GM12892 (cell line): ENCODE results near the gene ADAMTSL4.

Source experiments
- POLR2A ChIP-seq: IDR thresholded peaks from 2 replicates; pipeline ENCODE4 v1.6.1; 2011; ENCODE audit warnings: low read depth, low read length, control low read depth
- POLR2AphosphoS5 ChIP-seq: IDR thresholded peaks from 2 replicates; pipeline ENCODE4 v1.6.1; 2011; ENCODE audit warnings: low read depth, low read length, control low read depth
- TAF1 ChIP-seq: IDR thresholded peaks from 2 replicates; pipeline ENCODE4 v1.6.1; 2011; ENCODE audit warnings: low read depth, mild to moderate bottlenecking, control low read depth, low read length, borderline replicate concordance

DNA sequence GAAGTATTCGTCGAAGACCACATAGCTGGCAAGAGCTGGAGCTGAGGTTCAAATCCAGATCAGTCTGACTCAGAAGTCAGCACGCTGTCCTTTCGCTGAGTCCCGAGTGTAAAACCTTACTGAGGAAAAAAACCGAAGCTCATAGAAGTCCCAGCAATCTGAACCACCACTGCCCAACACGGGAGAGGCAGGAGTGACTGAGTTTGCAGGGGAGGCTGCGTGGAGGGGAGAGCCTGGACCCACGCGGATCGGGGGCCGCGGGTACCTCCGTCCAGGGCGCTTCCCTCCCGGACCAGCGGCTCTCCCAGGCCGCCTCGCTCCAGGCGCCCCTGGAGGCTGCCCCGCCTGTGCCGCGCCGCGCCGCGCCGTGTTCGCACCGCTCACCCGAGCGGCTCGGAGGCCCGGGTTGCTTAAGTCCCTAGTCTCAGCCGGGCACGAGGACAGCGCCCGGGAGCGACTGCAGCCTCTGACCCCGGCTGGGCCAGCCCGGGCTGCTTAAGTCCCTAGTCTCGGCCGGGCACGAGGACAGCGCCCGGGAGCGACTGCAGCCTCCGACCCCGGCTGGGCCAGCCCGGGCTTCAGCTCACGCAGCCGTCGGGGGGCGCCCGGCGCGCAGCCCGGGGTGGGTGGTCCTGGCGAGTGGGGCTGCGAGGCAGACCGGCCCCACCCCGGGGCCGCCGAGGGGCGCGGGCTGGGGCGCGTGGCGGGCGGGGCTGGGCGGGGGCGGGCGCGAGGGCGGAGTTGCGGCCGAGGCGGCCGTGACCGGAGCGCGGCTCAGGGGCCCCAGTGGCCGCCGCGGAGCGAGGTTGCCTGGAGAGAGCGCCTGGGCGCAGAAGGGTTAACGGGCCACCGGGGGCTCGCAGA is at the start of gene ADAMTSL4:
- TF ChIP-seq POLR2A (no peak), TAF1 (no peak), POLR2AphosphoS5 (no peak)
